HG03280 (cell line): ENCODE measurements around the gene C11orf86.
"Not testable (repeated sequence)": the region's sequence is repeated elsewhere in the genome, so short reads cannot be mapped to it uniquely, and the experiment has no call there.

Experiments used
- ATAC-seq: cut with Tn5 transposase; IDR thresholded peaks from one replicate; pipeline ENCODE4 v1.9.1; 2021; ENCODE audit warnings: mild to moderate bottlenecking, moderate library complexity; ENCODE audit not compliant: unreplicated experiment

C11orf86 gene

GRCh38 chr11:66974724-66975404, at the start of gene C11orf86:
C11orf86 (plus strand) TSS chr11:66975304; CDS start chr11:66975363, 59 bp downstream.
- ATAC-seq = no peak

- no peak for ATAC-seq
Measured at GRCh38 chr11:66929753-66930152, 45.4 kb upstream of the C11orf86 start.

GRCh38 chr11:66932543-66932942, 42.6 kb upstream of the C11orf86 start:
- ATAC-seq = no peak

GRCh38 chr11:66933531-66933930, 41.6 kb upstream of the C11orf86 start:
- ATAC-seq = no peak

- no peak for ATAC-seq
Measured at GRCh38 chr11:66934950-66935779, 39.9 kb upstream of the C11orf86 start.

GRCh38 chr11:66936311-66936711, 38.8 kb upstream of the C11orf86 start:
- ATAC-seq = no peak

- ATAC-seq = no peak
Measured at GRCh38 chr11:66937193-66937733, 37.8 kb upstream of the C11orf86 start.

GRCh38 chr11:66938582-66939135, 36.4 kb upstream of the C11orf86 start:
- no peak for ATAC-seq

- no peak for ATAC-seq
Measured at GRCh38 chr11:66950112-66950535, 25.0 kb upstream of the C11orf86 start.

GRCh38 chr11:66951135-66951534, 24.0 kb upstream of the C11orf86 start:
- ATAC-seq = no peak

GRCh38 chr11:66951927-66952337, 23.2 kb upstream of the C11orf86 start:
- no peak for ATAC-seq

- ATAC-seq = no peak
Measured at GRCh38 chr11:66953081-66953833, 21.8 kb upstream of the C11orf86 start.

- ATAC-seq = no peak
Measured at GRCh38 chr11:66956689-66957290, 18.3 kb upstream of the C11orf86 start.

- ATAC-seq = no peak
Measured at GRCh38 chr11:66957971-66958231, 17.2 kb upstream of the C11orf86 start.

- peak; percentile 88 for ATAC-seq
Measured at GRCh38 chr11:66958232-66958955, 16.7 kb upstream of the C11orf86 start, which contains the start of gene PC. PC (minus strand) TSS chr11:66958383; CDS start chr11:66872159, 86,224 bp downstream.

GRCh38 chr11:66958956-66959274, 16.2 kb upstream of the C11orf86 start:
- ATAC-seq = no peak

- not testable (repeated sequence) for ATAC-seq
Measured at GRCh38 chr11:66961691-66962213, 13.4 kb upstream of the C11orf86 start.

- ATAC-seq = no peak
Measured at GRCh38 chr11:66962247-66962646, 12.9 kb upstream of the C11orf86 start.

- no peak for ATAC-seq
Measured at GRCh38 chr11:66962801-66963200, 12.3 kb upstream of the C11orf86 start.

GRCh38 chr11:66964495-66964894, 10.6 kb upstream of the C11orf86 start:
- ATAC-seq = no peak
